ENCODE results near the gene ADAM22. TPM values are rescaled to one million over a fixed set of nuclear protein-coding genes. Genes with fewer than 3 reads are reported as not detected.

ADAM22 gene
- total RNA-seq, 1 experiment from 2014 or later = 7.1 TPM

GRCh38 chr7:88041583-88041982, 107.5 kb downstream of the ADAM22 start:
- no peaks in the 10 kb centered on the region for H3K9me3 ChIP-seq (ENCODE audit: low read depth, low read length, poor library complexity, severe bottlenecking)

GRCh38 chr7:88042157-88042556, 108.1 kb downstream of the ADAM22 start:
- CTCF ChIA-PET = no interaction called here

More at GRCh38 chr7:88041583-88041982, 107.5 kb downstream of the ADAM22 start:
- Histone ChIP-seq H3K36me3 (ENCODE audit: insufficient read depth, low read length, poor library complexity, severe bottlenecking) (no peaks in the 10 kb centered on the region), H3K27ac (ENCODE audit: low read depth, low read length, poor library complexity, severe bottlenecking) (no peak overlapping the region), H3K4me3 (ENCODE audit: low read depth, low read length, poor library complexity, severe bottlenecking) (no peak overlapping the region), H3K4me1 (ENCODE audit: insufficient read depth, low read length, poor library complexity, severe bottlenecking) (no peaks in the 10 kb centered on the region), H3K27me3 (replicated peaks; ENCODE audit: insufficient read depth, low read depth, low read length, poor library complexity) (no peaks in the 10 kb centered on the region)
- no peak for TF ChIP-seq CTCF (conservative IDR thresholded peaks at IDR 0.05; ENCODE audit: low read depth, low read length)
- TF ChIP-seq EZH2 (IDR thresholded peaks at IDR 0.05; ENCODE audit: borderline replicate concordance, low read depth, low read length, poor library complexity, severe bottlenecking) = no peak
- CTCF ChIA-PET = no interaction called here
- DNase-seq (ENCODE audit: low spot score) = no peak
- no TSS peak for BruUV-seq (replicated peaks)
- POLR2A ChIA-PET (ENCODE audit: low non-redundant PET) = no interaction called here
- intact Hi-C loops (cut with micrococcal nuclease; ENCODE audit: unreplicated experiment) = no loop called here

GRCh38 chr7:88042803-88043202, 108.8 kb downstream of the ADAM22 start:
- Histone ChIP-seq H3K27ac (ENCODE audit: low read depth, low read length, poor library complexity, severe bottlenecking) (no peak overlapping the region), H3K36me3 (ENCODE audit: insufficient read depth, low read length, poor library complexity, severe bottlenecking) (no peaks in the 10 kb centered on the region), H3K9me3 (ENCODE audit: low read depth, low read length, poor library complexity, severe bottlenecking) (no peaks in the 10 kb centered on the region), H3K4me3 (ENCODE audit: low read depth, low read length, poor library complexity, severe bottlenecking) (no peak overlapping the region), H3K4me1 (ENCODE audit: insufficient read depth, low read length, poor library complexity, severe bottlenecking) (no peaks in the 10 kb centered on the region), H3K27me3 (replicated peaks; ENCODE audit: insufficient read depth, low read depth, low read length, poor library complexity) (no peaks in the 10 kb centered on the region)
- no TSS peak for BruUV-seq (replicated peaks)
- POLR2A ChIA-PET (ENCODE audit: low non-redundant PET) = no interaction called here
- intact Hi-C loops (cut with micrococcal nuclease; ENCODE audit: unreplicated experiment) = no loop called here
- CTCF ChIA-PET = no interaction called here
- no peak for DNase-seq (ENCODE audit: low spot score)
- no peak for TF ChIP-seq EZH2 (IDR thresholded peaks at IDR 0.05; ENCODE audit: borderline replicate concordance, low read depth, low read length, poor library complexity, severe bottlenecking)
- no peak for TF ChIP-seq CTCF (conservative IDR thresholded peaks at IDR 0.05; ENCODE audit: low read depth, low read length)

More at GRCh38 chr7:88042157-88042556, 108.1 kb downstream of the ADAM22 start:
- POLR2A ChIA-PET (ENCODE audit: low non-redundant PET) = no interaction called here
- no TSS peak for BruUV-seq (replicated peaks)
- no peak for TF ChIP-seq CTCF (conservative IDR thresholded peaks at IDR 0.05; ENCODE audit: low read depth, low read length)
- TF ChIP-seq EZH2 (IDR thresholded peaks at IDR 0.05; ENCODE audit: borderline replicate concordance, low read depth, low read length, poor library complexity, severe bottlenecking) = no peak
- intact Hi-C loops (cut with micrococcal nuclease; ENCODE audit: unreplicated experiment) = no loop called here
- Histone ChIP-seq H3K36me3 (ENCODE audit: insufficient read depth, low read length, poor library complexity, severe bottlenecking) (no peaks in the 10 kb centered on the region), H3K4me3 (ENCODE audit: low read depth, low read length, poor library complexity, severe bottlenecking) (no peak overlapping the region), H3K27ac (ENCODE audit: low read depth, low read length, poor library complexity, severe bottlenecking) (no peak overlapping the region), H3K27me3 (replicated peaks; ENCODE audit: insufficient read depth, low read depth, low read length, poor library complexity) (no peaks in the 10 kb centered on the region), H3K4me1 (ENCODE audit: insufficient read depth, low read length, poor library complexity, severe bottlenecking) (no peaks in the 10 kb centered on the region), H3K9me3 (ENCODE audit: low read depth, low read length, poor library complexity, severe bottlenecking) (no peaks in the 10 kb centered on the region)
- DNase-seq (ENCODE audit: low spot score) = no peak

All from A673 (cell line).